ENCODE measurements around the gene OMP. TPM values are rescaled to one million over a fixed set of nuclear protein-coding genes. Genes with fewer than 3 reads are reported as not detected.

Gene OMP
- total and polyA plus RNA-seq, 2 of the 4 experiments (the other 2 are of a cell fraction), result 0.27 TPM; not detected in 1

GRCh38 chr11:77152846-77153245 is 50.2 kb downstream of the OMP start:
- Histone ChIP-seq H3K9me1 (ENCODE audit: insufficient read depth, low read length) (no peaks in the 10 kb centered on the region; the same call in 1 of the 2 replicates), H4K8ac (ENCODE audit: low read depth in 2 of 2, low read length in 2 of 2) (no peak overlapping the region), H2BK15ac (ENCODE audit: low read depth, low read length) (no peak overlapping the region), H3K4me1 (ENCODE audit: control insufficient read depth, insufficient read depth, low read length) (no peaks in the 10 kb centered on the region), H3K4ac (ENCODE audit: low read depth, low read length) (no peak overlapping the region), H3K4me2 (ENCODE audit: low read depth, low read length) (no peak overlapping the region), H4K91ac (ENCODE audit: insufficient read depth, low read depth, low read length) (no peak overlapping the region), H3K9me3 (ENCODE audit: control insufficient read depth, insufficient read depth, low read length) (no peaks in the 10 kb centered on the region), H3K27ac (ENCODE audit: insufficient read depth, low read length) (no peak overlapping the region), H4K5ac (ENCODE audit: low read depth, low read length) (no peak overlapping the region), H3K27me3 (ENCODE audit: control insufficient read depth, insufficient read depth, low read length) (peaks cover 59% of the 10 kb centered on the region), H3K56ac (ENCODE audit: extremely low read depth, insufficient read depth, low read length) (no peak overlapping the region), H2BK5ac (ENCODE audit: low read depth, low read length, poor library complexity, severe bottlenecking) (no peak overlapping the region), H3K36me3 (ENCODE audit: control insufficient read depth, insufficient read depth, low read length) (no peaks in the 10 kb centered on the region), H3K14ac (replicated peaks; ENCODE audit: low read depth, low read length) (no peak overlapping the region), H2AK9ac (replicated peaks; ENCODE audit: low read depth, low read length, poor library complexity) (no peak overlapping the region), H4K20me1 (ENCODE audit: insufficient read depth, low read length) (no peaks in the 10 kb centered on the region), H2AFZ (replicated peaks; ENCODE audit: low read length, poor library complexity) (no peak overlapping the region), H2BK120ac (ENCODE audit: low read depth, low read length) (no peak overlapping the region), H2BK20ac (ENCODE audit: low read depth, low read length) (no peak overlapping the region), H3K79me1 (ENCODE audit: low read depth in 1 of 2, low read length in 2 of 2) (no peaks in the 10 kb centered on the region), H3K18ac (ENCODE audit: low read depth, low read length) (no peak overlapping the region), H3K23ac (ENCODE audit: low read depth, low read length) (no peak overlapping the region), H3K9ac (ENCODE audit: low read depth, low read length) (no peak overlapping the region), H3K4me3 (ENCODE audit: insufficient read depth, low read depth, low read length) (no peak overlapping the region), H2AK5ac (ENCODE audit: low read depth, low read length) (no peak overlapping the region)
- no peak for ATAC-seq (ENCODE audit: low read depth)
- no peak for TF ChIP-seq SMC3 (IDR thresholded peaks at IDR 0.05; ENCODE audit: low read depth, low read length)
- dilution Hi-C loops (cut with HindIII; ENCODE audit: low sequenced_read_pairs, unreplicated experiment), result no loop called here
- intact Hi-C loops (cut with micrococcal nuclease), result no loop called here
- no TSS peak for BruUV-seq (replicated peaks)
- peak; percentile 18 for DNase-seq
- CTCF ChIA-PET, result no interaction called here
- in situ Hi-C loops (cut with MboI; ENCODE audit: low sequenced_read_pairs), result no loop called here
- POLR2A ChIA-PET (ENCODE audit: unreplicated experiment), result no interaction called here
- WGBS, 2 experiments (ENCODE audit: extremely low coverage in 2 of 2, insufficient read length in 1 of 2), result 45% methylated on average over 4 of the region's 6 CpGs; no CpG with 5 or more reads in 1 of the 2 experiments

Other genes starting within 250 kb of the OMP start
- gene ACER3, start 241.9 kb upstream of the OMP start, total RNA-seq (2012; rRNA removed), result 10.0 and 10.3 TPM in 2 replicates
- gene ACER3, start 241.9 kb upstream of the OMP start, polyA plus RNA-seq (2012; rRNA removed), result 3.3 and 3.5 TPM in 2 replicates
- not detected in 2 replicates for gene B3GNT6, start 68.4 kb upstream of the OMP start, total RNA-seq (2012; rRNA removed)
- gene B3GNT6, start 68.4 kb upstream of the OMP start, polyA plus RNA-seq (2012; rRNA removed), result 0.03 TPM in 1 of 2 replicates, not detected in the other
- gene CAPN5, start 35.9 kb upstream of the OMP start, total RNA-seq (2012; rRNA removed), result 8.1 TPM in 2 replicates
- gene CAPN5, start 35.9 kb upstream of the OMP start, polyA plus RNA-seq (2012; rRNA removed), result 24.0 and 26.9 TPM in 2 replicates
- gene MYO7A, start 25.4 kb downstream of the OMP start, total RNA-seq (2012; rRNA removed), result under 0.01 TPM in 1 of 2 replicates, not detected in the other
- gene MYO7A, start 25.4 kb downstream of the OMP start, polyA plus RNA-seq (2012; rRNA removed), result 0.01 and 0.02 TPM in 2 replicates
- gene GDPD4, start 198.8 kb downstream of the OMP start, total RNA-seq (2012; rRNA removed), result not detected in 2 replicates
- gene GDPD4, start 198.8 kb downstream of the OMP start, polyA plus RNA-seq (2012; rRNA removed), result not detected in 2 replicates

Measured in IMR-90 (cell line).